GM19468 (cell line): ENCODE measurements around the gene TNFRSF12A.

ENCODE experiments used
- ATAC-seq: cut with Tn5 transposase; IDR thresholded peaks from one replicate; pipeline ENCODE4 v1.9.1; 2021; ENCODE audit warnings: mild to moderate bottlenecking, moderate library complexity, moderate number of reproducible peaks; ENCODE audit not compliant: unreplicated experiment; ENCODE audit errors: extremely low read depth

The TNFRSF12A gene

GRCh38 chr16:2985462-2985861, 34.7 kb upstream of the TNFRSF12A start:
- ATAC-seq, result no peak

GRCh38 chr16:2985893-2986355, 34.2 kb upstream of the TNFRSF12A start:
- no peak for ATAC-seq

GRCh38 chr16:2986623-2987188, 33.5 kb upstream of the TNFRSF12A start:
- no peak for ATAC-seq

GRCh38 chr16:2987286-2987685, 32.9 kb upstream of the TNFRSF12A start:
- ATAC-seq, result no peak

- no peak for ATAC-seq
These were observed 32.3 kb upstream of the TNFRSF12A start for GRCh38 chr16:2987833-2988232.

GRCh38 chr16:2988590-2989099, 31.5 kb upstream of the TNFRSF12A start:
- no peak for ATAC-seq

GRCh38 chr16:2990891-2991290, 29.3 kb upstream of the TNFRSF12A start:
- no peak for ATAC-seq

GRCh38 chr16:2991566-2992261, 28.5 kb upstream of the TNFRSF12A start:
- no peak for ATAC-seq

- no peak for ATAC-seq
These were observed 27.6 kb upstream of the TNFRSF12A start for GRCh38 chr16:2992383-2993081.

- no peak for ATAC-seq
These were observed 23.9 kb upstream of the TNFRSF12A start for GRCh38 chr16:2996298-2996697.

- ATAC-seq, result no peak
These were observed 20.2 kb upstream of the TNFRSF12A start for GRCh38 chr16:2999929-3000328.

GRCh38 chr16:3000540-3000939, 19.6 kb upstream of the TNFRSF12A start:
- ATAC-seq, result no peak

GRCh38 chr16:3001316-3001715, 18.9 kb upstream of the TNFRSF12A start:
- no peak for ATAC-seq

GRCh38 chr16:3003582-3004270, 16.4 kb upstream of the TNFRSF12A start:
- peak; percentile 89 for ATAC-seq

- no peak for ATAC-seq
These were observed 15.8 kb upstream of the TNFRSF12A start for GRCh38 chr16:3004319-3004718.

- ATAC-seq, result no peak
These were observed 15.3 kb upstream of the TNFRSF12A start for GRCh38 chr16:3004781-3005284.

- no peak for ATAC-seq
These were observed 12.9 kb upstream of the TNFRSF12A start for GRCh38 chr16:3007059-3007956.

- ATAC-seq, result no peak
These were observed 12.0 kb upstream of the TNFRSF12A start for GRCh38 chr16:3007957-3008689.

GRCh38 chr16:3008690-3009037, 11.5 kb upstream of the TNFRSF12A start:
- ATAC-seq, result no peak
